Hippocampal formation (tissue), 2 donors: ENCODE measurements around the gene KRT6C.
"Not testable (repeated sequence)": the region's sequence is repeated elsewhere in the genome, so short reads cannot be mapped to it uniquely, and the experiment has no call there.

ENCODE experiments used
- DNase-seq, 2 donors: peaks; one replicate each; lab custom pipeline; 2025; lab: John Stamatoyannopoulos, UW

KRT6C gene

DNA sequence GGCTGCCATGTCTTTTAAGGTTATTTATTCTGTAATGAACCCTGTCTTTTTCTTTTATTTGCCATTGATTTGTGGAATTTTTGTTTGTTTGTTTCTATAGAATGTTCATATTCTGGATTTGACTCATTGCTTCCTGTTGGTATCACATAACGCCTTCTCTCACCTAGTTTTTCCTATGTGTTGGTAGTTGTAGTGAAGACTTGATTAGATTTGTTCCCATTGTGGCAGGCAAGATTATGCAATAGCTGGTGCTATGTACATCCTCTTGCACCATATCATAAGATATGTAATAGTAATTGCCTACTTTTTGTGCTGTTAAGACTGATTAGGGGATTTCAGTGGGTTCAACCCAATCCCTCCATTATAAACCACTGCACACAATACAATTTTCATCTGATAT, 17.8 kb downstream of the KRT6C start:
- DNase-seq, result no peak

DNA sequence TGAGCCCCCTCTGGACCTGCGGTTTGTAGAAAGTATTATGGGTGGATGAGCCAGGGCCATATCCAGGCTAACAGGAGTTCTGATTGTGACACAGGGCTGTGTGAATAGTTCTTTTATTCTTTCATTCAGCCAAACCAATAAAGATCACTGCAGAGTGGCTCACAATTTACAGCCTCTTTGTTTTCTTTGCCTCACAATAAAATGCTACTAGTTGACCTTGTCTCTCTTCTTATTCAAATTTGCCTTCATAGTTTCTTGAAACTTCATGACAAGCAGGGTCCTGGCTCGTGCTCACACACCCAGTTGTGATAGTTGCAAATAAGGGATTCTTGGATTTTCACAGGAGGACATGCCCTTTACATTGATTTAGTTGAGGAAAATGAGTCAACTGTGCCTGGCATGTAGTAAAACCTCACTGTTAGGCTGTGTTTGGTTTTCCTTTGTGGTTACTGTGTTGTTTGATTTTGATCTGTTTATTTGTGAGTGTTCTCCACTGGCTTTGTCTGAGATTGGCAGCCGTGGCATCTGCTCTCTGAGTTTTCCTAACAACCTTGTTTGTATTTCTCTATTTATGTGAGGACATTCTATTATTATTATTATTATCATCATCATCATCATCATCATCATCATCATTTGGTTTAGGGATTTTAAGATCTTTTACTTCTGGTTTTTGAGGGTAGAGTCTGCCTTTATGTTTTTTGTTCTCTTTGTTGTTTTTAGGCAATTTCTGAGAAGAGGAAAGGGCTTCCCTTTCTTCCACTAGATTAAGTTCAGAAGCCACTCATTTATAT, 19.0 kb downstream of the KRT6C start:
- DNase-seq, result peak in 1 of 2 donors; percentile 16

DNA sequence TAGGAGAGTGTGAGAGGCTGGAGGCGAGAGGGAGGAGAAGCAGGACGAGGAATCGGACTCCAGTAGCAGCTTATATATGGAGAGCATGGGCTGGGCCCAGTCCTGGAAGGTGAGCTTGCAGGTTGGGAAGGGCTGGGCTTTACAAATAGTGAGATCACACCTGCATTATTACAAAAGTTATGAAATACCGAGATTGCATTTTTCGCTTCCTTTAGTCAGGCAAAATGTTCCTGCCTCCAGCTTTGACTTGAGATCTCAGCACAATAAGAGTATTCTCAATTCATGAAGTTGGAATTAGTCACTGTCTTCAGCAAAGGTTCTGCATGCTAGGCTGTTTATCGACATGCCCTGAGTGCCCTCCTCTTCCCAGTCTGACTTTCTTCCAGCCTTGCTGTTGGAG, 21.5 kb downstream of the KRT6C start, which contains the start of gene KRT6B:
KRT6B (minus strand) TSS at position 46 of the 400 bp plus-strand sequence. CDS start 68 bp downstream, outside the sequence.
- DNase-seq, result no peak

DNA sequence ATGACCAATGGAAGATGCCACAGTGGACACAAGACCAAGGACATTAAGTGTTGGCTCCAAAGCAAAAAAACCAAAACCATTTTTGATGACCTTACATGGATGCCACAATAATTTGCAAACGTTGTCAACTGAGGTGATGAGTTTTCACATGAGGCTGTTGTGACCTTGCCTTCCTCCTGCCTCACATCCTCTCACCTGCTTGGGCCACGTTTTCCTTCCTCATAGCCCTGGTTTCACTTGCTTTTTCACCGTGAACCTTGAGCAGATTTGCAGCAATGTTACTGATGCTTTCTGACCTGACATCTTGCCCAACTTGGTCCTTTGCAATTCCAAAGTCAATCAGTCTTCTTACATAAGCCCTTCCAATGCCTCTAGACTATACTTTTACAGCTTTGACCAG, 25.4 kb downstream of the KRT6C start:
- no peak for DNase-seq

DNA sequence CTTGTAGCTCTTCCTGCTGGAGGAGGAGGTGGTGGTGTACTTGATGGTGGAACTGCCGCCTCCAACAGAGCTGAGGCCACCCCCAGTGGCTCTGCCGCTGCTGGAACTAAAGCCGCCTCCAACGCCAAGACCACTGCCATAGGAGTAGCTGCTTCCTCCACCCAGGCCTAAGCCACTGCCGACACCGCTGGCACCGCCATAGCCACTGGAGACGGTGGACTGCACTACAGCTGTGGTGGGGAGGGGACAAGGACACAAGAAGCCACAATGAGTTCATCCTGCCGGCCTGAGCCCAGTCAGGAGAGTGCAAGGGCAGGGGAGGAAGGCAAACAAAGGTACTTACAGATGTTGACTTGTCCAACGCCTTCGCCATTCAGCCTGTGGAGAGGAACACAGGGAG, 26.4 kb downstream of the KRT6C start:
- DNase-seq, result not testable (repeated sequence)

DNA sequence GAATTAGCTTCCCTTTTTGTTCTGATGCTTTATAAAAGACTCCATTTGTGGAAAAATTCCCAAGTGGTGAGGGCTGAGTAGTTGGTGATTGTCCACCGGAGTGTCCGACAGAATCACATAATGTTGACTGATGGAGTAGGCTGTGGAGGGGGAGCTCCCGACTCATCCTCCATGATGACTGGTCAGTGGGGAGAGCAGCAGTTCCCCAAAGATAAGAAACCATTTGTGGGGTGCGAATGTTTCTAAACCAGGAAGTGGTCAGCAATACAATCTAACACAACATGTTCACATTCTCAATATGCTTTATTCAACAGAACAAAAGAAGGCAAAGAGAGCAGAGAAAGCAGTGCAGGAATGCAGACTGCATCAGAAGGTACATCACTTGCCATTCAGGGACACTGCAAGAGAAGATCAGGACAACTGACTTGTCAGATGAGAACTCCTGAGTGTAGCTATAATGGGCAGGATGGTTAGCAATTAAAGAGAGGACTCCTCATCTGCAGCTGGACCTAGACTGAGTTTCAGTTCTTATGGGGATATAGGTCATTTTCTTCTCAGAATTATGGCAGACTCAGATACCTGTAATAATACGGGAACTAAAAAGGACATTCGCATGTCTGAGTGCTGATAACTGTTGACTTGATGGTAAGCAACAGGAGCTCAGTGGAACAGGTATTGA, 27.1 kb downstream of the KRT6C start:
- DNase-seq, result no peak

DNA sequence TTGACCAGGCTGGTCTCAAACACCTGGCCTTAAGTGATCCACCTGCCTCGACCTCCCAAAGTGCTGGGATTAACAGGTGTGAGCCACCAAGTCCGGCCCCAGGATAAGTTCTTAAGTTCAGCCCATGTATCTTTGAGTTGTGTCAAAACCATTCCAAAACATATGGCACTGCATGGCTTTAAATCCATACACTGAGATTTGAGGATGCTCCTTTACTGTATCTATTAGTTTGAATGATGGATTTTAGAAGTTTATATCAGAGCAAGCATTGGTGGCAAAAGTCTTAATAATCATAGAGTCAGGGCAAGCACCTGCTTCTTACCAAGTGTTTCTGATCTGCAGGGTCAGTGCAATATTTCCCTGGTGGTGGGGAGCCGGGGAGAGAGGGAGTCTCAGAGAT, 27.7 kb downstream of the KRT6C start:
- no peak for DNase-seq

DNA sequence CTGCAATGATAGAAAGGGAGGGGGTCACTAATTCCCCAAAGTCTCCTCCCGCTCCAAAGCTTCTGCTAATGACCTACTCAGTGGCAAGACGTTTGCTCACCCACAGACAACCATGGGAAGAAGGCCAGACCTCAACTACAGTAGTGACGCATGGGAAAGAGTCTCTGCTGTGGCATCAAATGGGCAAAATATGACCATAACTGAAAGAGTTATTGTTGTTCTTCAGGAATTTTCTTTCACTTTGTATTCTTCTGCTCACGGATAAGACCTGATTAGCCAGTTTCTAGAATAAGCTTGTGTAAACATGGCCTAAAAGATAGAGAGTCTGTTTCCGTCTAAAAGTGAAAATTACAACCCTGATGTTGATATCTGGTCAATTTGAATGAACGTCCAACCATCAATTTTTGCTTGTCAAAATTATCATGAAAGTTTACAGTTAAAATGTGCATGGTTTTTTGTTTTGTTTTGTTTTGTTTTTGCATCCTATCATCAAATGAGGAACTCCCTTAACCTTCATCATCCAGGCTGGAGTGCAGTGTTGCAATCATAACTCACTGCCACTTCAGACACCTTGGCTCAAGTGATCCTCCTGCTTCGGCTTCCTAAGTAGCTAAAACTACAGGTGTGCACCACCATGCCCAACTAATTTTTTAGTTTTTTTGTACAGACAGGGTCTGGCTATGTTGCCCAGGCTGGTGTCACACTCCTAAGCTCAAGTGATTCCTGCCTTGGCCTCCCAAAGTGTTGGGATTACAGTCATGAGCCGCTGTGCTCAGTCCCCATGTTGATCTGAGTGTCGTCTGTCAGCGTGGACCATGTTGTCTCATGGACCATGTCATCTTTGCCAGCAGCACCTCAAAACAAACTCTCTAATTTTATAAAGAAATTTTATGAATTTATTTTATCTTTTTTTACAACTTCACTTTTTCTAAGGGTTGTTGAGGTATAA, 28.7 kb downstream of the KRT6C start:
- DNase-seq, result no peak

DNA sequence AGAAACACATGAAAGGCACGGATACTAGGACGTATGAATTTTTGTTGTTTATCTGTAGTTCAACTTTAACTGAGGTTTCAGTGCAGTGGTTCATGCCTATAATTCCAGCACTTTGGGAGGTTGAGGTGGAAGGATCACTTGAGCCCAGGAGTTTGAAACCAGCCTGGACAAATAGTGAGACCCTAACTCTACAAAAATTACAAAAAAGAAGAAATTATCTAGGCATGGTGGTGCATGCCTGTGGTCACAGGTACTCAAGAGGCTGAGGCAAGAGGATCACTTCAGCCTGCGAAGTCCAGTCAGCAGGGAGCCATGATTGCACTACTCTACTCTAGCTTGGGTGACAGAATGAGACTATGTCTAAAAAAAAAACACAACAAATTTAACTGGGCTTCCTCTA, 29.6 kb downstream of the KRT6C start:
- DNase-seq, result no peak

DNA sequence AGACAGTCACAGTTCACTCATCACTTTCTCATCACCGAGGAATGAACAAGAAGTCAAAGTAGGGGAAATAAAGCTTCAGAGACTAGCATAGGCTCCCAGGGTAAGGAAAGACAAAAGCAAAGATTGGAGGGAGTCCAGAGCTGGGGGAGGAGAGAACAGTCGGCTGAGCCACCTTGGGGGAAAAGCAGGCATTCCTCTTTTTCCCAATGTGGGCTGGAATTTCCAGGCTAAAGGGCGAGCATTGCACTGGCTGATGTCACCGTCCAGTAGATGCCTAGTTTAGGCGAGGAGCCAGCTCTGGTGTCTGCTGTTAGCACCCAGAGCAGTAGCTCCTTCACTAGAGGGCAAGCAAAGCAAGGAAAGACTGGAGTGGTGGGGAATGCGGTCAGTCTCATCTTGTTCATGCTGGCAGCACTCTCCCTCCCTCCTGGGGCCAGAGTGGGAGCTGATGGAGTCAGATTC, 31.0 kb downstream of the KRT6C start:
- no peak for DNase-seq

DNA sequence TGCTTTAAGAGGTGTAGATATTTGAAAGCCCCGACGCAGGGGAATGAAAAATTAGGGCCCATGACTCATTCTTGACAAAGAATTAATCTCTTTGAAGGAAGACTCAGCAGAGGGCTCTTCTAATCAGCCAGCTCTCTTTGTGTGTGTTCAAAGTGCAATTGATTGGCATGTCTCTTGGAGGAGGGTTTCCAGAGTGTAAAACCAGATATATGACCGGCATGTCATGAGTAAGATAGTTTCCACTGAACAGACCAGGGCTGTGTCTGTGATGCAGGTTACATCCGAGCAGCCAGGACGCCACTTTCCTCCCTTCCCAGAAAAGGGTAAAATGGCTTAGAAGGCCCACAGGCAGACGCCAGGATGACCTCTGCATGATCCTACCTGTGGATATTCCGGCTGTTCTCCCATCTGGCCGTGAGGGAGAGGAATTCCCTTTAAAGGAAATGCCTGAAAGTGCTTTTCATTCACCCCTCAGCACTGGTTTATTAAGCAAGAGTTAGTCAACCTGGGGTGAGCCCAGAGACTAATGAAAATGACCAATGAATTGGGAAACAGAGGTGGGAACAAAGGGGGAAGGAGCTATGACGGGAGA, 32.2 kb downstream of the KRT6C start:
- DNase-seq, result no peak

DNA sequence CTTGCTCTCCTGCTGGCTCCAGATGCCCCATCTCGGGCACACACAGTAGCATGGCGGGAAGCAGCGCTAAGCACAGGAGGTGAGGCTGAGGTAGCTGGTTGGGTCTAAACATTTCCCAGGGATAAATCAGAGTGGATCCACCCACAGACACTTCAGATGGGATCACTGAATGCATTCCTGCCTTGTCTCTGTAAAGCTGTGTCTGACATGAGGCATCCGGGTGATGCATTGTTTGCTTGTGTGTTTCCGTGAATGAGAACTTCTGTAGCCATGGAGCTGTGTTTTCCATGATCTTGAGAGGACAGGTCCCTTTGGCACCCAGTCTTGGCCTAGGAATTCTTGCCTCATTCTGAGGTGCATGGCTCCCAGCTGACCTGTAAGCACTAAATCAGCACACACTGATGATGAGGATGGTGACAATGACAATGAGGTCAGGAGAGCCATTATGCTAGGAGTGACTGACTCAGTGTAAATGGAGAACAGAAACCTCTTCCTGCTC, 32.7 kb downstream of the KRT6C start:
- DNase-seq, result no peak

DNA sequence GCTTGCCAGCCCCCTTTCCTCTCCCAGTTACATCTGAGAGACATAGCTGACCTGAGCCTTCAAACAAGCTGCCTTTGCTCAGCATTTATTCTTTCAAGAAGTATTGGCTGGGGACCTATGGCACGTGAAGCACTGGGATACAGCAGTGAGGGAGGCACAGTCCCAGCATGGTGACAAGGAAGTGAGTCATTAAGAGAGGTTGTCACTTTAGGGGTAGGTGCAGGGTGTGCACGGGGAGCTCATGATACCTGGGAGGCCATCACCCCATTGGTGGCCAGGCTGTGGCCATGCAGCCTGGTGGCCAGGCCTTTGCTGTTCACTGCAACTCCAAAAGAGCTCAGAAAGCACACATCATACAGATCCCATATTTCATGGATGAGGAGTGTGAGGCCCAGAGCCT, 33.8 kb downstream of the KRT6C start:
- DNase-seq, result no peak

DNA sequence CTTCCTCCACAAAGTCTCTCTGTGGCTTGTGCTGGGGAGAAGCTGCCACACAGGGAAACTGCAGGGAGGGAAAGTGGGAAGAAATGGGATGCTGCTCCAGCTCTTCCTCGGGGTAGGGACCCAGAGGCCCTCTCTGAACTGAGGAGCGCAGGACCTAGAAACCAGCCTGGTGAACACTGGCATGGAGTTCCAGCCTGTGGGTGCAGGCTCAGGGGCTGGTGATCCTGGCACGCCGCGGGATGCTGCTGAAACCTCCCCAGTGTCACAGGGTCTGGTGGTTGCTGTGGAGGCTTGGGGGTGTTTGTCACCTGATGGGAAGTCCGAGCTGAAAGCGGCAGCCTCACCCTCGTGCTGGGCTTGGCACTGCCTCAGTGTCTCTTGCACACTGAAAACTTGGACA, 34.2 kb downstream of the KRT6C start:
- DNase-seq, result no peak

DNA sequence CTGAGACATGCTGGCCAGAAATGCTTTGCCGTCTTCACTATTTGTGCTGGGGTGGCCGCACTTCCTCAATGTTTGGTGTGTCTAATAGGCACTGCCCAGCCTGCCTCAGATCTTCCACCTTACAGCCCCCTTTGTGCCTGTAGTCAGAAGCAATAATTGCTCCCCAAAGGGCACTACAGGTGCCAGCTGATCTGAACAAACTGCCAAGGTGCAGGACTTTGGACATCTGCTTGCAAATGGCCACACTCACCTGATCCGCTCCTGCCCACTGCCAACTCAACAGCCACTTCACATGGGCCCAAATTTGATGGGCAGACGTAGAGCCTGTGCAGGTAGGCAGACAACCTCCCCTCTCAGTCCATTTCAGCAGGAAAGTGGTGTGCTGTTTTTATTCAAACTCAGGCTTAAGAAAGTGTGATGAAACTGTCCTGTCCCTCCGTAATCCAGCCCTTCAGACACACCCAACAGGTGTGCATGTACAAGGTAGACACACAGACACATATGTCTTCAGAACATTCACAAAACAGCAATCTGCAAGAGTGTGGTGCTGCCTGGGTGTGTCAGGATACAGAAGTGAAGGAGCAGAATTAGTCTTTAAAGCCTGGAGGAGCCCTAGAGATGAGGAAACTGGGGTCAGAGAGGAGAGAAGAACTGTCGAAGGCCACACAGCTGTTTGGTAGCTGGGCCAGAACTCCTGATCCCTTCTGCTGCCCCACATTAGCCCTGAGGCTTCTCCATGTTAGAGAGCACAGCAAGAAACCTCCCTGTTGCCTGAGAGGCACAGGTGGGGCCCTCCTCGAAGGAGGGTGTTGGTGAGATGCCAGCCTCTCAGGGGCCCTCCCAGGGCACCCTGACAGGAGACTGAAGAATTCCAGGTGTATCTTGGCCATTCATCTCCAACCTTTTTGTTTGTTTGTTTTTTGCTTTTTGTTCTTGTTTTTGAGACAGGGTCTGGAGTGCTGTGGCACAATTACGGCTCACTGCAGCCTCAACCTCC, 35.0 kb downstream of the KRT6C start:
- DNase-seq, result no peak

DNA sequence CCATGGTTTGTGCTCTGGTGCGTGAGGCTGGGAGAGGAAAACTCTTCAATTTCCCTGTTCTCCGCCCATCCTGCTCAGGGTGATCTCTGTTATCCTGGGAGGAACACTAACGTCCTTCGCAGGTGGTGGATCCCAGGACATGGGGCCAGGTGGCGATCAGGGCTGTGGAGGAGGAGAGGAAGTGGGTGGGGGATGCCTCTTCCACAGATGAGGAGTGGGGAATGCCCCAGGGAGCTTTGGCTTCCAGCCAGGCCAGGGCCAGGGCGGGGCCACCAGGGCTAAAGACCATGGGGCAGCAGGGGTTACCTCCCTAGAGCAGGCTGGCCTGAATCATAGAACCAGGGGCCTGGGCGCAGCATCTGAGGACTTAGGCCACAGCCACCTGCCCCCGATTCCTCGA, 36.1 kb downstream of the KRT6C start:
- DNase-seq, result no peak

DNA sequence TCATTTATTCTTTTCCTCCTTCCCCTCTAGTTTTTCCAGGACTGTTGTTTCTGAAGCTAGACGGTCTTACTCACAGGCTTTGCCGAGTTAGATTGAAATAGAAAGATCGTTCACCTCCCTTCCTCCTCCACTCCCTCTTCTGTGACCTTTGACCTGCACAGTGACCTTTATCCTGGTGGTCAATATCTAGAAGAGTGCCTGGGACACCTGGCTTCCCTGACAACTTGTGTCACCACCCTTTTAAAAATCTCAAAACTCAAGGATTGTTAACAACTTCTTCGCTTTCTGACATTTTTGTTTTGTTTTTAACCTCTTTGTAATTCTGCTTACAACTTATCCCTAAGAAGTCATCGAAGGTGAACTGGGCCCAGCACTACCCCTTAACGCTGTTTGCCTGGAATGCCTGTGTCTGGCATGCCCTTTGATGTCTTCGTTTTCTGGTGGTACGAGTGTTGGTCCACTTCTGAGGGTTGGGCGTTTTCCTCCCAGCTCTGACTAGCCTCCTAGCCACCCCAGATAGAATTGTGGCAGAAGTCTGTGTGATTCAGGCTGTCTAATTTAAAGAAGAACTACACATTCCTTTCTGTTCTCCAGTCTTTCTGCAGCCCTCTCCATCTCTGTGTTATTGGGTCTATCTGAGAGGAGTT, 36.7 kb downstream of the KRT6C start:
- no peak for DNase-seq

DNA sequence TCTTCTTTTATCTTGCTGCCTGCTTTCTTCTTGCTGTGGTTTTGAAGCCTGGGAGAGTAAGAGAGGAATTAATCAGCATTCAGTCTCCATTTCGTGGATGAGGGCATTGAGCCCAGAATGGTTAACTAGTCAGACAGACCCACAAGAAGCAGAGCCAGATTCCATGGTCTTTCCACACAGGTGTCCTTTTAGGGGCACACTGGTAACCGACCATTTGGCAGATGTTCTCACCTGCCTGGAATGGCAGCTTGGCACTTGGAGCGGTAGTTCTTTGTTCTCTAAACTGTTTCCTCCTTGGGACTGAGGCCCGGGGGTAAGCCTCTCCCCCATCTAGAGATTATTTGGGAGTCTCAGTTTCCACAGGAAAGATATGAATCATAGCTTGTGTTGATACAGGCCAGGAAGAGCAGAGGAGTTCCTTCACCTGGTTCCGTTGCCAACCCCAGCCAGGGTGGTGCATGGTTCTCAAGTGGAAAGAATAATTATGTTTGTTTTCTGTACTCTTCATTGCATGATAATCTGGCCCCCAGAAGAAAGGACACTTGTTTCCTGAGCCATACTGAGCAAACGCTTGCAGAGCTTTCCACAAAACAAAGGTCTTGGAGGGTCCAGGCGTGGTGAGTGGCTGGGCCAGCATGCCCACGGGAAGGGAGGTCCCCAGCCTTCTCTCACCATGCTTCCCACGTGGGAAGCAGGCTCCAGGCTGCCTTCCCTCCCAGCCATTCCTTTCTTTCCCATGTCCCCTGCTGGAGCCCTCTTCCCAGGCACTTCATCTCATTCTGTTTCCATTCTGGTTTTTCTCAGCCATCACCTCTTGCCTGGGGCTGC, 37.4 kb downstream of the KRT6C start:
- no peak for DNase-seq

DNA sequence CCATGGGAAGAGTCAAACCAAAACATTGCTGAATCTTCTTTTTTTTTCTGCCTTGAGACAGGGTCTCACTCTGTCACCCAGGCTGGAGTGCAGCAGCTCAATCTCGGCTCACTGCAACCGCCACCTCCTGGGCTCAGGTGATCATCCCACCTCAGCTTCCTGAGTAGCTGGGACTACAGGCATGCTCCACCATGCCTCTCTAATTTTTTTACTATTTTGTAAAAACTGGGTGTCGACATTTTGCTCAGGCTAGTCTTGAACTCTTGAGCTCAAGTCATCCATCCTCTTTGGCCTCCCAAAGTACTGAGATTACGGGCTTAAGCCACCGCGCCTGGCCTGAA, 38.0 kb downstream of the KRT6C start:
- no peak for DNase-seq
